ENCODE measurements around the gene TNNC1.

The TNNC1 gene

DNA sequence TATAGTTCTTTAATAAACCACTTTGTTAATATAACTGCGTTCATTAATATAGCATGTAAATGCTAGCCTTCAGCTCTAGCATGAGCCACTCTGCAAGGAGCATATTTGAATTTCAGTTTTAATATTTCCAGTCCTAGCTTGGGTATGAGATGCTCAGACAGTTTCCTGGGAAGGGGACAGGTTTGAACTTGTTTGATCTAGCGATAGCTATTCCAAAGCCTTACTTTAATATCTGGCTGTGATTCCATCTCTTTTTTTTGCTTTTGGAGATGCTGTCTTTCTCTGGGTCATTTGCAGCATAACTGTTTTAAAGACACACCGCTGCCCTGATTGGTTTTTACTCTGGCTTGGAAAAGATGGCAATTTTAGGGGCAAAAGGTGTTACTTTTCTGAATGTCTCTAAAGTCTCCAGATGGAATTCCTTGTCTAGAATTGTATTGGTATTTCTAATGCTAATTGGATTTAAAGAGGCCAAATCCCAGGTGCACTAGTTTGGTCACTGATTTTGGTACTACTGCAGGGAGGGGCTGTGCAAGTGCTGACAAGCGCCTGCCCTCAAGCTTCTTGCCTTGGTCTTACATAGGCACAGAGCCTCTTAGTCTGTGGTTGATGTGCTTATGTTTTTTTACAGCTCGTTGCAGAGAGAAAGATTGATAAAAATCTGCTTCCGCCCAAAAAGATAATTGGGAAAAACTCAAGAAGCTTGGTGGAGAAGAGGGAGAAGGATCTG is 4.4 kb upstream of the TNNC1 start:
- TF ChIP-seq, protein P1, sequence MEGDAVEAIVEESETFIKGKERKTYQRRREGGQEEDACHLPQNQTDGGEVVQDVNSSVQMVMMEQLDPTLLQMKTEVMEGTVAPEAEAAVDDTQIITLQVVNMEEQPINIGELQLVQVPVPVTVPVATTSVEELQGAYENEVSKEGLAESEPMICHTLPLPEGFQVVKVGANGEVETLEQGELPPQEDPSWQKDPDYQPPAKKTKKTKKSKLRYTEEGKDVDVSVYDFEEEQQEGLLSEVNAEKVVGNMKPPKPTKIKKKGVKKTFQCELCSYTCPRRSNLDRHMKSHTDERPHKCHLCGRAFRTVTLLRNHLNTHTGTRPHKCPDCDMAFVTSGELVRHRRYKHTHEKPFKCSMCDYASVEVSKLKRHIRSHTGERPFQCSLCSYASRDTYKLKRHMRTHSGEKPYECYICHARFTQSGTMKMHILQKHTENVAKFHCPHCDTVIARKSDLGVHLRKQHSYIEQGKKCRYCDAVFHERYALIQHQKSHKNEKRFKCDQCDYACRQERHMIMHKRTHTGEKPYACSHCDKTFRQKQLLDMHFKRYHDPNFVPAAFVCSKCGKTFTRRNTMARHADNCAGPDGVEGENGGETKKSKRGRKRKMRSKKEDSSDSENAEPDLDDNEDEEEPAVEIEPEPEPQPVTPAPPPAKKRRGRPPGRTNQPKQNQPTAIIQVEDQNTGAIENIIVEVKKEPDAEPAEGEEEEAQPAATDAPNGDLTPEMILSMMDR (IDR thresholded peaks at IDR 0.05; ENCODE audit: low read depth, low read length) = no peak
- in situ Hi-C loops (cut with HindIII; ENCODE audit: low sequenced_read_pairs) = no loop called here
- no peak overlapping the region for H3K4me3 ChIP-seq (ENCODE audit: low read depth, low read length)
- no peak for DNase-seq (ENCODE audit: low read depth, low spot score)

DNA sequence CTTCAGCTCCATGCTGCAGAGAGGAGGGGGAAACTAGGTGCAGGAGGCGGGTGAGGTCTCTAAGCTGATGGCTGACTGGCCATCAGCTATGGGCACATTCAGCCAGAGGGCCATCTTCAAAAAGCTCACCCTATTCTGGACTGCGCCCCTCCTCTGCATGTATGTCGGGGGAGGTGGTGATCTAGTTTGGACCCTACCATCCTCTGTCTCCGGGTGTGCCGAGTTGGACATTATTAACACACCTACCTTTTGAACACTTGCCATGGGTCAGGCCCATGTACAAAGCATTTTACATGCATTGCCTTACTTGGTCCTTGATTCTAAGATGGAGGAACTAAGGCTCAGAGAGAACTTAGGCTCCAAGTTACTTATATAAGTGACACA is 3.0 kb upstream of the TNNC1 start:
- H3K4me3 ChIP-seq (ENCODE audit: low read depth, low read length) = peak overlapping the region; percentile 93

DNA sequence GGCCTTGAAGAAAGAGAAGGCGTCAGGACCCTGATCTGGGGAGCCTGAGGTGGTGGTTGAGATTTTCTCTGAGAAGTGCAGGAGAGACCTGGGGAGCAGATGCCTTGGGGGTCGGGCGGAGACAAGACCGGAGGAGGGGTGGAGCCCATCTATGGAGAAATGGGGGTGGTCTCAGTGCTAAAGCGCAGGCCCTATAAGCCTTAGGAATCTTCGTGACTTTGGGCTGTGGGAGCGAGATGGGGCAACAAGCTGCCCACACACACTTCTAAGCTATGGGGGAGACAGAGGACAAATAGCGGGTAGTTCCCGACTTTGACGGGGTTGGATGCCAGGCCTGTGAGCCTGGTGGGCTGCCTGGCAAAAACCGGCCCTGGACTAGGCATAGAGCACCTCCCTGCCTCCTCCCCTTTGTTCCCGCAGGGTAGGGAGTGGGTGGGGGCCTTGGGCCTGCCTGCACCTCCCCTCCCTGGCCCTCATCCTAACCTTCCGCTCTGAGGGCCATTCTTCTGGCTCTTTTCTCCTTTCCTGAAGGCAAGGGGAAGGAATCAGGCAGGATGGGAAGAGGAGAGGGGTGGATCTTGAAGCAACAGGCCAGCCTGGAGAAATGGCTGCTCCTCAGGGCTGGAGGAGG is 2.4 kb upstream of the TNNC1 start:
- in situ Hi-C loops (cut with HindIII; ENCODE audit: low sequenced_read_pairs) = no loop called here
- DNase-seq (ENCODE audit: low read depth, low spot score) = peak; percentile 21
- TF ChIP-seq, protein P1 (IDR thresholded peaks at IDR 0.05; ENCODE audit: low read depth, low read length) = no peak
- H3K4me3 ChIP-seq (ENCODE audit: low read depth, low read length) = peak overlapping the region; percentile 93

More for the DNA sequence above, 3.0 kb upstream of the TNNC1 start:
- no peak for DNase-seq (ENCODE audit: low read depth, low spot score)
- in situ Hi-C loops (cut with HindIII; ENCODE audit: low sequenced_read_pairs) = no loop called here
- TF ChIP-seq, protein P1 (IDR thresholded peaks at IDR 0.05; ENCODE audit: low read depth, low read length) = no peak

DNA sequence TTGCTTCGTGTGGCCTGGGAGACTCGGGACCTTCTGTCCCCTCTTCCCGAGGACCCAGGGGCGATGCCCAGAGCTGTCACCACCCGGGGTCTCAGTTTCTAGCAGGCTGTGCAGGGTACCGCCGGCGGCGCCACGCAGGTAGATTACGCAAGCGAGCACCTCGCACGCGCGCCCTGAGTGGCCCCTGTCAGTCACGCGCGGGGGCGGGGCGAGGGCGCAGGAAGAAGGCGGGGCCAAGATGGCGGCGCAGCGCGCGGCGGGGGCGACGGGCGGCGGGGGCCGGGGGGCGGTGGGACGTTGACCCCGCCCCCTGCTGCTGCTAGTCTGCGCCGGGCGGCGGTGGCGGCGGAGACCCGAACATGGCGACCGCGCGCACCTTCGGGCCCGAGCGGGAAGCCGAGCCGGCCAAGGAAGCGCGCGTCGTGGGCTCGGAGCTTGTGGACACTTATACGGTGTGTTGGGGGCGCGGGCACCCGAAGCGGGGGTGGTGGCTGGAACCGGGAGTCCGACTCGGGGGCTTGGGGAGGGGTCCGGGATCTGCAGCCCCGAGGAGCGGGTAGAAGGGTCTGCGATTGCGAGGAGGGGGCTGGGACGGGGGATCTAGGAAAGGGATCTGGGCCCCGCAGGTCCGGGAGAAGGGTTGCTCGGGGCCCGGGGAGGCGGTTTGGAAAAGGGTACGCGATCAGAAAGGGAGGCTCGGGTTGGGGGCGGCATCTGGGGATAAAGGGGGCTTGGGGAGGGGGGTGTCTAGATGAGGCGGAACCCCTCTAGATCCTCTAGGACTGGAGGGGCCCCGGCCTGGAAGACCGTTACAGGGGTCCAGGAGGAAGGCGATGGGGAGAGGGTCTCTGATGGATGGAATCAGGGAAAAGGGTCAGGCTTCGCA is 1.7 kb upstream of the TNNC1 start, which contains the start of gene NISCH:
Gene NISCH (plus strand): TSS at position 322 of the 886 bp plus-strand sequence. CDS start 38 bp downstream, at position 360.
- peak; percentile 58 for DNase-seq (ENCODE audit: low read depth, low spot score)
- H3K4me3 ChIP-seq (ENCODE audit: low read depth, low read length) = peak within 1 kb of the TSS; percentile 93
- in situ Hi-C loops (cut with HindIII; ENCODE audit: low sequenced_read_pairs) = no loop called here
- TF ChIP-seq, protein P1 (IDR thresholded peaks at IDR 0.05; ENCODE audit: low read depth, low read length) = no peak

DNA sequence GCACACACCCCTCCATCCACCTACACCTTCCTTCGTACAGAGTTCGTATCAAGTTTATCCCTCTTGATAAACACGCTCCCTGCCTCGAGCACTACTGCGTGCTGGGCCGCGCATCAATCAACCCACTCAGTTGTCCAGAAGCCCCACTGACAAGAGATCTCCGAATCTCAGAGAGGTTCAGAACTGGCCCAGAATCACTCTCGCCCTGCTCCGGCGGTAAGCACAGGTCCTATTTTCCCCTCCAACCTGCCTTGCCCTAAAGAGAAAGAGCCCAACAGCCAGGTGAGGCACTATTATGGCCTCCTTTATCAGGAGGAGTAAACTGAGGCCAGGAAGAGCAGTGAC is 1.1 kb upstream of the TNNC1 start:
- H3K4me3 ChIP-seq (ENCODE audit: low read depth, low read length) = peak overlapping the region; percentile 93
- no peak for DNase-seq (ENCODE audit: low read depth, low spot score)
- in situ Hi-C loops (cut with HindIII; ENCODE audit: low sequenced_read_pairs) = no loop called here
- TF ChIP-seq, protein P1 (IDR thresholded peaks at IDR 0.05; ENCODE audit: low read depth, low read length) = no peak

DNA sequence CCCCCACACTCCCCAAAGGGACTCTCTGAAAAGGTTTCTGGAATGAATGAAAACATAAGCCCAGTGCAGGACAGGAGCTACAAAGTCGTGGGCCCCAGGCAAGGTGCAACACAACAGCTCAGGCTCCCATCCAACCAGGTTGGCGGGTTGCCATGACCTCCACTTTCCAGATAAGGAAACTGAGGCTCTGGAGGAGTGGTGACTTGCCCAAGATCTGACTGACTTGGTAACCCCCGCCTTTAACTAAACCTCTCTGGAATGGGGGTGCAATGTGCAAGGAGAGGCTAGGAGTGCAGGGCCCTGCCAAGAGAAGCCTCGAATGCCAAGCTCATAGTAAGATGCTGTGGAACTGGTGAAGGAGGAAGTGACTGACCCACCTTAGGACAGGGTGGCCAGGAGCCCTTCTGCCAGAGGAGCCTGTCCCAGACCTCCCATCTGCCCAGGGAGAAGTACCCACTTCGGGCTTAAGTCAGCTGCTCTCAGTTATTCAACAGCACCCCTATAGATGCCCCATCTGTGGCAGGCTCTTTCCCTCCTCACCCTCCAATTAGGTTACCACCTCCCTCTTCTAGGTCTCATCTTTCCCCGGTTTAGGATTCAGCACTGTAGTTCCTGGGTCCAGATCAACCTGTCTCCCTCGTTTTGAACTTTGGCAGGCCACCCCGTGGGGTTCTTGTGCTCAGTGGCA is 553 bp upstream of the TNNC1 start:
- TF ChIP-seq, protein P1 (IDR thresholded peaks at IDR 0.05; ENCODE audit: low read depth, low read length) = no peak
- in situ Hi-C loops (cut with HindIII; ENCODE audit: low sequenced_read_pairs) = no loop called here
- H3K4me3 ChIP-seq (ENCODE audit: low read depth, low read length) = no peak overlapping the region
- no peak for DNase-seq (ENCODE audit: low read depth, low spot score)
